Gastrocnemius medialis (tissue), 4 donors: ENCODE measurements around the gene ANKH. TPM values are rescaled to one million over a fixed set of nuclear protein-coding genes. Genes with fewer than 3 reads are reported as not detected.
A peak's percentile ranks its signal among the peaks of the same experiment; 100 is the strongest.

ENCODE experiments used
- ATAC-seq, 2 donors: fragments of 150-250 bp; one replicate each; pipeline ENCODE4 v1.9.1; 2016
- DNase-seq, 2 donors: peaks; one replicate each; pipeline ENCODE4 v3.0.0-alpha.2; 2019
- H3K27ac ChIP-seq, 4 donors: fragments of 200-600 bp; sonication (generic); 1 replicate in 1 of 4; 2 replicates in 3 of 4; pipeline ENCODE4 v1.5.1; 2016 to 2018; ENCODE audit warnings: mild to moderate bottlenecking in 2 of 4, moderate library complexity in 1 of 4
- H3K27me3 ChIP-seq, 3 donors: fragments of 200-600 bp; sonication (generic) in 2 of 3; 1 replicate in 1 of 3; 2 replicates in 2 of 3; pipeline versions ENCODE4 v1.5.1 to v1.6.0; 2016 to 2019; ENCODE audit warnings: mild to moderate bottlenecking in 1 of 3, moderate library complexity in 1 of 3
- H3K36me3 ChIP-seq, 2 donors: fragments of 200-600 bp; sonication (generic) in 1 of 2; one replicate each; pipeline ENCODE4 v1.5.1; 2017 to 2018
- H3K4me1 ChIP-seq, 2 donors: fragments of 200-600 bp; sonication (generic) in 1 of 2; one replicate each; pipeline ENCODE4 v1.5.1; 2016 to 2017; ENCODE audit warnings: mild to moderate bottlenecking in 2 of 2
- H3K4me3 ChIP-seq, 4 donors: fragments of 200-600 bp; sonication (generic) in 3 of 4; 1 replicate in 1 of 4; 2 replicates in 3 of 4; pipeline ENCODE4 v1.5.1; 2016 to 2019; ENCODE audit warnings: mild to moderate bottlenecking in 2 of 4
- H3K9me3 ChIP-seq, 3 donors: fragments of 200-600 bp; sonication (generic) in 2 of 3; 1 replicate in 1 of 3; 2 replicates in 2 of 3; pipeline ENCODE4 v1.5.1; 2016 to 2019
- CTCF ChIP-seq, 5 experiments: fragments of 450-650 bp in 3 of 5; fragments of 200-600 bp in 2 of 5; sonication (generic) in 2 of 5; IDR thresholded peaks in 4 of 5; conservative IDR thresholded peaks in 1 of 5; 1 replicate in 4 of 5; 2 replicates in 1 of 5; pipeline ENCODE4 v1.5.1; 2016 to 2019; ENCODE audit warnings: antibody characterized with exemption in 5 of 5, mild to moderate bottlenecking in 3 of 5, moderate library complexity in 3 of 5
- POLR2A ChIP-seq, 2 donors: fragments of 450-650 bp; IDR thresholded peaks; one replicate each; pipeline ENCODE4 v1.6.1; 2017; ENCODE audit warnings: antibody characterized with exemption in 2 of 2, mild to moderate bottlenecking in 2 of 2, moderate library complexity in 2 of 2
- in situ Hi-C, 4 donors: fragments of 200-750 bp; cut with MboI; loops; one replicate each; pipeline versions ENCODE4 v1.15.0 to v1.8.0; 2017; ENCODE audit warnings: low sequenced_read_pairs in 4 of 4
- intact Hi-C: fragments of 100-400 bp; cut with DNase I; formaldehyde crosslinking; loops from one replicate; pipeline ENCODE4 v1.15.1; 2023; ENCODE audit warnings: low total_unique reads
- total RNA-seq, 4 donors: library from RNA; depleted of rRNA; stranded (reverse); fragments of >200 nt; gene quantifications; one replicate each; pipeline versions ENCODE4 v1.1.0 to v1.2.3, GENCODE V29; 2016

Gene ANKH
- total RNA-seq, 4 donors from 2014 or later, result 33.5 to 52.1 (median 36.0) TPM

- Histone ChIP-seq H3K4me3 (no peak overlapping the region), H3K27me3 (no peaks in the 10 kb centered on the region), H3K9me3 (no peaks in the 10 kb centered on the region), H3K4me1 (peaks cover 26 to 34% of the 10 kb centered on the region in 2 donors), H3K36me3 (no peaks in the 10 kb centered on the region), H3K27ac (peak overlapping the region; percentile 89 to 94 (median 92))
- intact Hi-C loops (no loop called here), in situ Hi-C loops (loop anchor here in 3 of 4 donors (10.0 to 25.0 kb wide), 2 partner anchors 114 to 131 kb away; no protein-coding TSS in a partner anchor)
- no peak for ATAC-seq
- DNase-seq, result no peak
- TF ChIP-seq CTCF (IDR thresholded peaks at IDR 0.05 in 4 of 5, conservative IDR thresholded peaks at IDR 0.05 in 1 of 5) (no peak), POLR2A (IDR thresholded peaks at IDR 0.05) (no peak)
Observed at GRCh38 chr5:14868771-14869170, 2.8 kb downstream of the ANKH start.

GRCh38 chr5:14864181-14864812 is 7.3 kb downstream of the ANKH start:
- peak overlapping the region; percentile 32 to 73 (median 62) for H3K27ac ChIP-seq
- H3K27me3 ChIP-seq, result no peaks in the 10 kb centered on the region
- DNase-seq (no peak), ATAC-seq (peak; percentile 81 to 91)
- in situ Hi-C loops, result loop anchor here in 3 of 4 donors (10.0 to 25.0 kb wide), 2 partner anchors 109 to 127 kb away; no protein-coding TSS in a partner anchor
- no peaks in the 10 kb centered on the region for H3K36me3 ChIP-seq
- H3K4me1 ChIP-seq, result peaks cover 40 to 48% of the 10 kb centered on the region in 2 donors
- TF ChIP-seq POLR2A (IDR thresholded peaks at IDR 0.05) (no peak), CTCF (IDR thresholded peaks at IDR 0.05 in 4 of 5, conservative IDR thresholded peaks at IDR 0.05 in 1 of 5) (no peak)
- no peak overlapping the region for H3K4me3 ChIP-seq
- no peaks in the 10 kb centered on the region for H3K9me3 ChIP-seq
- intact Hi-C loops, result no loop called here

DNA sequence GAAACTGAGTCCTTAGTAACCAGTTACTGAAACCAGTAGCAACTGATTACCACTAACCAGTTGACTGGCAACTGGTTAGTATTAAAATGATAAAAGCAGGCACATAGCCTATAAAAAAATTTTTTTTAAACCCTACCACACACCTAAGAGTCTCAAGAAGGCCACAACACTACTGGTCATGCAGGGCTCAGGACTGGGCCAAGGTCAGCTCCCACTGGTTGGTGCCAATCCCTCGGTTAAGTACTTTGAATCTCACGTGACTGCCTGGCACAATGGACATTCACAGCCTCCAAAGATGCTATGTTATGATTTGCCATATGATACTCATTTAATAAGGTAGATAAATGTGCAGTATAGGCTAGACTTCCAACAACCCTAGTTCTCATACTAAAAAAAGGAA is 8.5 kb downstream of the ANKH start:
- Histone ChIP-seq H3K9me3 (no peaks in the 10 kb centered on the region), H3K4me1 (peaks cover 40 to 48% of the 10 kb centered on the region in 2 donors), H3K27ac (peak overlapping the region; percentile 32 to 73 (median 62)), H3K4me3 (no peak overlapping the region), H3K27me3 (no peaks in the 10 kb centered on the region), H3K36me3 (no peaks in the 10 kb centered on the region)
- in situ Hi-C loops, result loop anchor here in 3 of 4 donors (10.0 to 25.0 kb wide), 2 partner anchors 108 to 126 kb away; no protein-coding TSS in a partner anchor
- intact Hi-C loops, result no loop called here
- no peak for DNase-seq
- TF ChIP-seq CTCF (IDR thresholded peaks at IDR 0.05 in 4 of 5, conservative IDR thresholded peaks at IDR 0.05 in 1 of 5) (no peak), POLR2A (IDR thresholded peaks at IDR 0.05) (no peak)
- no peak for ATAC-seq

DNA sequence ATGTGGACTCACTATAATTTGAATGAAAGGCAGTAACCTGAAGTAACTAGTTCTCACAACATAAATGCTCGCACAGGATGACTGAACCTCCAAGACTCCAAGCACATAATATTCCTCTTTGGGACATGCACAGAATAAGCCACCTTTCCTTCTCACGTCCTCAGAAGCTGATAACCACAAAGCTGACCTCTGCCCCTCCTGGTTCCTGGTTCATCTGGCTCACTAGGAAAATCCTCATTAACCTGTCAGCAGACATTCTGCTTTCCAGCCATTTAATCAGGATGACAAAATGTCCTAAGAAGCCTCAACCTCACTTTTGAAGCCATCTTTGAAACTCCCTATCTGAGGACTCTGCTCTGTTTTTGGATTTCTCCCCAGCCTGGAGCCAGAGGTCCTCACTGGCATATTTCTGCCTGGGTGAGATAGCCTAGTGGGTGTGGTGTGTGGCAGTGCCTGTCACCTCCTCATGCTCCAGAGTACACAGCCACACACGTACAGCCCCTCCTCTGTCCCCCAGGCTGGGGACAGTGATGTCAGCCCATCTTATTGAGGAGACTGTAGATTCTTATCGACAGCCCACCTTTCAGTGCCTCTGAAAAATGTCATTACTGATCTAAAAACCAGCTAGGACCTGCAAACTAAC is 10.3 kb downstream of the ANKH start:
- H3K27ac ChIP-seq, result peak overlapping the region; percentile 37 to 73 (median 54)
- peaks cover 40 to 47% of the 10 kb centered on the region in 2 donors for H3K4me1 ChIP-seq
- H3K36me3 ChIP-seq, result no peaks in the 10 kb centered on the region
- in situ Hi-C loops, result loop anchor here in 3 of 4 donors (10.0 to 25.0 kb wide), 2 partner anchors 106 to 124 kb away; no protein-coding TSS in a partner anchor
- DNase-seq (no peak), ATAC-seq (no peak)
- no peak overlapping the region for H3K4me3 ChIP-seq
- no peaks in the 10 kb centered on the region for H3K9me3 ChIP-seq
- no peak for TF ChIP-seq CTCF (IDR thresholded peaks at IDR 0.05 in 4 of 5, conservative IDR thresholded peaks at IDR 0.05 in 1 of 5)
- TF ChIP-seq POLR2A (IDR thresholded peaks at IDR 0.05), result no peak
- intact Hi-C loops, result no loop called here
- no peaks in the 10 kb centered on the region for H3K27me3 ChIP-seq
